ENCODE results near the gene ATP9B.

DNA sequence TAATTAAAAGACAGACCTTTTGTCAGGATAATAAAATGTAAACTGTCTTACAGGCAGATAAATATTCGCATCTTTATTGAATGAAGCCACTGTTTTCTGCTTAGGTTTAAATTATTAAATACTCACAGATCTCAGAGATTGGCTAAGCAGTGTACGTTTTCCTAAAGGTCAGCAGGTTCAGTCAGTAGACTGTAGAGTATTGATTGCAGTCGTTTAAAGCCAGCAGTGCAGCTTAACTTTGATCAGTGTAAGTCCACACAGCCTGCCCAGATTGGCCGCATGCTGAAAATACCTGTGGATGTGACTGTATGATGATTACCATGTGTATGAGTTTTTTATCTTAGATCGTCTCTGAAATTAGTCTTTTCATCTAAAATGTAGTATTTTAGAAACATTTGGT, 42.3 kb downstream of the ATP9B start:
- TF ChIP-seq CTCF (IDR thresholded peaks at IDR 0.05) (no peak), POLR2A (IDR thresholded peaks at IDR 0.05) (no peak)
